ENCODE measurements around the gene BCAS1. TPM values are rescaled to one million over a fixed set of nuclear protein-coding genes. Genes with fewer than 3 reads are reported as not detected.

Gene BCAS1
- total and polyA plus RNA-seq, 2 experiments from 2014 or later, result not detected

DNA sequence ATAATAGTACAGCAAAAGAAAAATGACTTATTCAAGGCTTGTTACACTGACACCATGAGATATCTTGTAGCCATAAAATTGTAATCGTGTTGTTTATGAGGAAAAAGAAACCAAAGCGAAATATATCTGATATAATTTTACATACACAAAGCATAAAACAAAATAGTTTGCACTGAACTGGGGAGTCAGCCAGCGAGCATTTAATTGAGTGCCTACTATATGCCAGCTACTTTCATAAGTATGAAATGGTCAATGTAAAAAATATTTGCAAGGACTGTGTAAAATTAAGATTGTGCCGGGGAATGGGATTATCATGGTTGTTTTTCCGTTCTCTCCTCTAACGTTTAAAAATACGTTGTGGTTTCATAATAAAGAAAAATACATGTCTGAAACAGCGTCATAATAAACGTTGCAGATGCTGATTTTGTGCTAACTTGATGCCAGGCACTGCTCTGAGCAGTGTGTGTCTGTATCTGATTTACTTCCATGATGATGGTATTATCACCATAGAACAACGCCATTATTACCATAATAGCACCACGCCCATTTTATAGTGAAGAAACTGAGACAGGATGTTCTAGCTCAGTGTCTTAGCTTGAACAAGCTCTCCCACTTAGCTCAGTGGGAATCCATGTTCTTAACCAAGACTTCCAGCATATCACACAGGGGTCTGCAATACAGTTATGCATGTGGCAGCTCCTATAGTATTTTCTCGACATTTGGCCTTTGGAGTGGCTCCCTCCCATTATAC lies 144.6 kb downstream of the BCAS1 start:
- Histone ChIP-seq H3K4me3 (no peak overlapping the region), H3K27me3 (no peaks in the 10 kb centered on the region), H3K27ac (no peak overlapping the region), H3K36me3 (no peaks in the 10 kb centered on the region), H3K4me1 (ENCODE audit: low read depth) (peaks cover 6% of the 10 kb centered on the region), H3K9me3 (ENCODE audit: low read depth) (no peaks in the 10 kb centered on the region)
- TF ChIP-seq, protein P1, sequence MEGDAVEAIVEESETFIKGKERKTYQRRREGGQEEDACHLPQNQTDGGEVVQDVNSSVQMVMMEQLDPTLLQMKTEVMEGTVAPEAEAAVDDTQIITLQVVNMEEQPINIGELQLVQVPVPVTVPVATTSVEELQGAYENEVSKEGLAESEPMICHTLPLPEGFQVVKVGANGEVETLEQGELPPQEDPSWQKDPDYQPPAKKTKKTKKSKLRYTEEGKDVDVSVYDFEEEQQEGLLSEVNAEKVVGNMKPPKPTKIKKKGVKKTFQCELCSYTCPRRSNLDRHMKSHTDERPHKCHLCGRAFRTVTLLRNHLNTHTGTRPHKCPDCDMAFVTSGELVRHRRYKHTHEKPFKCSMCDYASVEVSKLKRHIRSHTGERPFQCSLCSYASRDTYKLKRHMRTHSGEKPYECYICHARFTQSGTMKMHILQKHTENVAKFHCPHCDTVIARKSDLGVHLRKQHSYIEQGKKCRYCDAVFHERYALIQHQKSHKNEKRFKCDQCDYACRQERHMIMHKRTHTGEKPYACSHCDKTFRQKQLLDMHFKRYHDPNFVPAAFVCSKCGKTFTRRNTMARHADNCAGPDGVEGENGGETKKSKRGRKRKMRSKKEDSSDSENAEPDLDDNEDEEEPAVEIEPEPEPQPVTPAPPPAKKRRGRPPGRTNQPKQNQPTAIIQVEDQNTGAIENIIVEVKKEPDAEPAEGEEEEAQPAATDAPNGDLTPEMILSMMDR (IDR thresholded peaks at IDR 0.05; ENCODE audit: low read depth, low read length), result no peak
- no peak for DNase-seq (ENCODE audit: low read depth in 1 of 2, low spot score in 1 of 2)

DNA sequence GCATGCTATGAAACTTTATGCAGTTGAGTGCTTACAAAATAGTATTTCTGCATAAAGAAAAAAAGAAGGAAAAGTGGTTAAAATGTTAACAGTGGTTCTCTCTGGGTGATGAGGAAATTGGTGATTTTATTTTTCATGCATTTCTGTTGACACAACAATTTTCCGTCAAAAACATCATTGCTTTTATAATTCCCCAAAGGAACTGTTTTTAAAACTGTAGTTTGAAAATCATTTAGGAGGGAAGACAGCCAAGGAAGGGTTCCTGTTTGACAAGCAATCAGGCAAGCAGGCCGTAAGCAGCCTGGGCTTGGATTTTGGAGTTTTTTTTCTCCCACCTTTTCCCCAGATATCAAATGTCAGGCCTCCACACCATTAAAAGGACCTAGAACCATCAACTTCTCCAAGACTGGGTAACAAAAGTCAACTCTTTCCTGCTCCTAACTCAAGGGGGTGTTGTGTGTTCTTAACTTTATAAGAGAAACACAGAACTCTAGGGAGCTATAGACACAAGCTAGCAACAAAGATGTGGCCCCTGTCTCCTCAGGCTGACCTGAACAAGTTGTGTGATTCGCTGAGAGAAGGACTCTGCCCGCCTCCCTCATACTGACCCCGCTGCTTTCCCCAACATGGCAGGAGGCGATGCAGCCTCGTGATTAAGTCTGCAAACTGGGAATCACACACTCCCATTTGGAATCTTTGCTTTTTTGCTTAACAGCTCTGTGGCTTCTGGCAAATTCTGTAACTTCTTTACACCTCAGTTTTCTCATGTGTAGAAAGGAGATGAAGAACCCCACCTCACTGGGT lies 146.6 kb downstream of the BCAS1 start:
- no peak for DNase-seq (ENCODE audit: low read depth in 1 of 2, low spot score in 1 of 2)
- H3K4me1 ChIP-seq (ENCODE audit: low read depth), result peaks cover 6% of the 10 kb centered on the region
- no peak overlapping the region for H3K27ac ChIP-seq
- TF ChIP-seq, protein P1 (IDR thresholded peaks at IDR 0.05; ENCODE audit: low read depth, low read length), result no peak
- H3K4me3 ChIP-seq, result no peak overlapping the region
- H3K36me3 ChIP-seq, result no peaks in the 10 kb centered on the region
- H3K9me3 ChIP-seq (ENCODE audit: low read depth), result no peaks in the 10 kb centered on the region
- no peaks in the 10 kb centered on the region for H3K27me3 ChIP-seq

DNA sequence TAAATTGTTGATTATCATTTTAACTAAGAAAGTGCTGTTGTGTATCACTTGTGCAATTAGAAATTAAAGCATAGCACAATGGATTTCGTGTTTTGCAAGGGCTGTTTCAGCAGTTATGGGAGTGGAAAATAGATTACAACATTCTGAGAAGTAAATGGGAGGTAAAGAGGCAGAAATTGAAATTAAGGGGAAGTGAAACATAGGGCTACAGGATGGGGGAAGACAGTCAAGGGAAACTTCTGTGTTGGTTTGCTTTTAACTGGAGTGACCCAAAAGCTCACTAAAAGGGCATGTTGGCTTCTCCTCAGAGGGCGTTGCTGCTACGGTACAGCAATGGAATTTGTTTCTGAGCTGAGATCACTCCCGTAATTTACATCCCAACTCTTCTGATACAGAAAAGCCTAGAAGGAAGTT lies 147.5 kb downstream of the BCAS1 start:
- Histone ChIP-seq H3K27me3 (no peaks in the 10 kb centered on the region), H3K9me3 (ENCODE audit: low read depth) (no peaks in the 10 kb centered on the region), H3K36me3 (no peaks in the 10 kb centered on the region), H3K4me1 (ENCODE audit: low read depth) (peaks cover 8% of the 10 kb centered on the region), H3K4me3 (no peak overlapping the region), H3K27ac (no peak overlapping the region)
- peak in 1 of 2 donors; percentile 52 for DNase-seq (ENCODE audit: low read depth in 1 of 2, low spot score in 1 of 2)
- TF ChIP-seq, protein P1 (IDR thresholded peaks at IDR 0.05; ENCODE audit: low read depth, low read length), result no peak

DNA sequence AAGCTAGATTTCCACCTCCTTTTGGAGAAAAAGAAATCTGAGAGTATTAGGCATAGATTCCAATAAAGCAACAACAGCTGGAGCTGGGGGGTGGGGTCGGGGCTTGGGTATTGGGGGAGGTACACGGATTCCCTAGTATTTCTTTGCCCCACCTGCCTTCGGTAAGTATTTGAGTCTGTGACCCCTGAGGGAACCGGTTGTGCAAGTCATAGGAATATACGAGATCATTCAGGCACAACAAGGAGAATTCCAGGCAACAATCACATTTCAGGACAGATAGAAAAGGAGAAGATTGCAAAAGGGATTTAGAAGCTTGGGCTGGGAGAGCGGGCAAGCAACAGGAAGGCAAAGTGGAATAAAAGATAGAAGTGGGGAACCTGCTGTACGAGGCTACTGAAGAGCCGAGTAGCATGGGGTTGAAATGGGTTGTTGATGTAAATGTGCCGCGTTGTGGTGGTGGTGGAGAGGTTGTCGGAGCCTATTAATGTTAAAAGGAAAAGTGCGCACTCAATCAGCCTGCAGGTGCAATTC lies 148.9 kb downstream of the BCAS1 start:
- no peak for DNase-seq (ENCODE audit: low read depth in 1 of 2, low spot score in 1 of 2)
- no peak overlapping the region for H3K27ac ChIP-seq

DNA sequence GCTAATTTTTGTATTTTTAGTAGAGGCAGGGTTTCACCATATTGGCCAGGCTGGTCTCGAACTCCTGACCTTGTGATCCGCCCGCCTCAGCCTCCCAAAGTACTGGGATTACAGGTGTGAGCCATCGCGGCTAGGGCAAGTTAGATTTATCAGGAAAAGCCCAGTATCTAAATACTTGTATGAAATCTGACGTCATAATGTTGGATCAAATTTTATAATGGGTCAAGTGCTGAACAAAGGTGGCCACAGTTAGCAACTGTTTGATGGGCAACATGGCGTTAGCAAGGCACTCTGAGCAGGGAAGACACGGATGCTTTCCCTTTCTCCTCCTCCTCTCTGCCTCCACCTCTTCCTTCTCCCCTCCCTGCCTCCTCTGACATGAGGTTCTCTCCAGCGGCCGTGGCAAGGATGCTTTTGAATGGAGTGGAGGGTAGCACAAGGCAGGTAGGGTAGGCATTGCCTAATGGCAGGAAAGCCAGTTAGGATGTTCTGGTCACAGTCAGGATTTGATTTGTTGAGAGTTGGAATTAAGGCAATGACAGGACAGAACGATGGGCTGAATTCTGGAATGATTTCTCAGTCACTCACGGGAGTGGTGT lies 149.6 kb downstream of the BCAS1 start:
- peaks cover 13% of the 10 kb centered on the region for H3K4me1 ChIP-seq (ENCODE audit: low read depth)
- no peak overlapping the region for H3K27ac ChIP-seq
- no peaks in the 10 kb centered on the region for H3K36me3 ChIP-seq
- no peak for DNase-seq (ENCODE audit: low read depth in 1 of 2, low spot score in 1 of 2)
- no peak overlapping the region for H3K4me3 ChIP-seq
- H3K9me3 ChIP-seq (ENCODE audit: low read depth), result no peaks in the 10 kb centered on the region
- H3K27me3 ChIP-seq, result no peaks in the 10 kb centered on the region
- TF ChIP-seq, protein P1 (IDR thresholded peaks at IDR 0.05; ENCODE audit: low read depth, low read length), result no peak

More for the DNA sequence above, 148.9 kb downstream of the BCAS1 start:
- Histone ChIP-seq H3K9me3 (ENCODE audit: low read depth) (no peaks in the 10 kb centered on the region), H3K4me3 (no peak overlapping the region), H3K36me3 (no peaks in the 10 kb centered on the region), H3K4me1 (ENCODE audit: low read depth) (peaks cover 16% of the 10 kb centered on the region), H3K27me3 (no peaks in the 10 kb centered on the region)
- TF ChIP-seq, protein P1 (IDR thresholded peaks at IDR 0.05; ENCODE audit: low read depth, low read length), result no peak

Measured in cardiac muscle cell (in vitro differentiated cells and primary cell).